RWPE2 (cell line): ENCODE data around the gene STAT1.

Experiments used
- ATAC-seq: fragments of 200-7000 bp; cut with Tn5 transposase; 3 replicates; pipeline ENCODE4 v1.9.1; 2021; ENCODE audit warnings: low read depth
- DNase-seq: peaks from one replicate; pipeline ENCODE4 v3.0.0-alpha.2; 2020; ENCODE audit warnings: low spot score
- H3K27ac ChIP-seq: fragments of 450-650 bp; 2 replicates; pipeline ENCODE4 v1.5.1; 2017; ENCODE audit warnings: mild to moderate bottlenecking; ENCODE audit not compliant: poor library complexity, severe bottlenecking
- H3K27me3 ChIP-seq: fragments of 250-450 bp; sonication (Bioruptor Pico); 2 replicates; pipeline ENCODE4 v1.5.1; 2021; ENCODE audit warnings: mild to moderate bottlenecking, moderate library complexity; ENCODE audit not compliant: insufficient read depth, poor library complexity, severe bottlenecking
- H3K36me3 ChIP-seq: fragments of 250-450 bp; sonication (Bioruptor Pico); 2 replicates; pipeline ENCODE4 v1.5.1; 2020; ENCODE audit warnings: low read depth, mild to moderate bottlenecking, moderate library complexity
- H3K4me1 ChIP-seq: fragments of 250-450 bp; sonication (Bioruptor Pico); 2 replicates; pipeline ENCODE4 v1.5.1; 2021; ENCODE audit warnings: mild to moderate bottlenecking, moderate library complexity; ENCODE audit not compliant: insufficient read depth, poor library complexity, severe bottlenecking
- H3K4me3 ChIP-seq: fragments of 250-450 bp; sonication (Bioruptor Pico); 2 replicates; pipeline ENCODE4 v1.5.1; 2021; ENCODE audit warnings: mild to moderate bottlenecking, moderate library complexity; ENCODE audit not compliant: severe bottlenecking
- H3K9me3 ChIP-seq: fragments of 250-450 bp; sonication (Bioruptor Pico); 2 replicates; pipeline ENCODE4 v1.5.1; 2021; ENCODE audit warnings: mild to moderate bottlenecking, moderate library complexity; ENCODE audit not compliant: severe bottlenecking
- TF ChIP-seq, protein P1 (sequence below): fragments of 450-650 bp; IDR thresholded peaks from one replicate; pipeline ENCODE4 v1.5.1; 2017; ENCODE audit warnings: mild to moderate bottlenecking, moderate library complexity; ENCODE audit not compliant: poor library complexity, severe bottlenecking

The STAT1 gene

DNA sequence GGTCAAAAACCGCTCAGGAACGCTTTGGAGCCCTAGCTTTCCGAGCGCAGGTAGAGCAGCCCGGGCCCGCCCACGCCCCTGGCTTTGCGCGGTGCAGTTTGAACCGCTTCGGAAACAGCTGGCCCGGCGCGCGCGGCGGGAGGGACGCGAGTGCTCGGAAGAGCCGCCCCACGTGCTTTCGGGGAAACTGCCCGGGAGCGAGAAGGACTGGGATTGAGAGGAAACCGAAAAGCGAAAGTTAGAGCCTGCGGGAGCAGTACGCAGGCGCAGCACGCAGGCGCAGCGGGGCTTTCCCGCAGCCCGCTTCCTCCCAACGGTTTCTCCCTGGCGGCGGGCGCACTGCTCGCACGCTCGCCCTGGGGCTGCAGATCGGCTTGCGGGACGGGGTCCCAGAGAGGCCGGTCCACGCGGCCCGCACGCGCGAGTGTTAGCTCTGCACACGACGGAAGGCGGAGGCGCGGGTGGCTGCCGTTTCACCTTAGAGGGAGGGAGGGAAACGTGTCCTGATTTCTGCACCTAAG is 6.3 kb upstream of the STAT1 start:
- H3K9me3 ChIP-seq = no peaks in the 10 kb centered on the region
- H3K27ac ChIP-seq = peak overlapping the region; percentile 91
- H3K4me1 ChIP-seq = peaks cover 10% of the 10 kb centered on the region
- H3K4me3 ChIP-seq = peak overlapping the region; percentile 56
- ATAC-seq = peak; percentile 90
- H3K36me3 ChIP-seq = no peaks in the 10 kb centered on the region
- TF ChIP-seq, protein P1, sequence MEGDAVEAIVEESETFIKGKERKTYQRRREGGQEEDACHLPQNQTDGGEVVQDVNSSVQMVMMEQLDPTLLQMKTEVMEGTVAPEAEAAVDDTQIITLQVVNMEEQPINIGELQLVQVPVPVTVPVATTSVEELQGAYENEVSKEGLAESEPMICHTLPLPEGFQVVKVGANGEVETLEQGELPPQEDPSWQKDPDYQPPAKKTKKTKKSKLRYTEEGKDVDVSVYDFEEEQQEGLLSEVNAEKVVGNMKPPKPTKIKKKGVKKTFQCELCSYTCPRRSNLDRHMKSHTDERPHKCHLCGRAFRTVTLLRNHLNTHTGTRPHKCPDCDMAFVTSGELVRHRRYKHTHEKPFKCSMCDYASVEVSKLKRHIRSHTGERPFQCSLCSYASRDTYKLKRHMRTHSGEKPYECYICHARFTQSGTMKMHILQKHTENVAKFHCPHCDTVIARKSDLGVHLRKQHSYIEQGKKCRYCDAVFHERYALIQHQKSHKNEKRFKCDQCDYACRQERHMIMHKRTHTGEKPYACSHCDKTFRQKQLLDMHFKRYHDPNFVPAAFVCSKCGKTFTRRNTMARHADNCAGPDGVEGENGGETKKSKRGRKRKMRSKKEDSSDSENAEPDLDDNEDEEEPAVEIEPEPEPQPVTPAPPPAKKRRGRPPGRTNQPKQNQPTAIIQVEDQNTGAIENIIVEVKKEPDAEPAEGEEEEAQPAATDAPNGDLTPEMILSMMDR = no peak
- H3K27me3 ChIP-seq = no peaks in the 10 kb centered on the region
- peak; percentile 93 for DNase-seq

- no peak overlapping the region for H3K4me3 ChIP-seq
- peaks cover 15% of the 10 kb centered on the region for H3K4me1 ChIP-seq
- DNase-seq (no peak), ATAC-seq (no peak)
- TF ChIP-seq, protein P1 = no peak
- no peak overlapping the region for H3K27ac ChIP-seq
- no peaks in the 10 kb centered on the region for H3K9me3 ChIP-seq
- H3K27me3 ChIP-seq = no peaks in the 10 kb centered on the region
- H3K36me3 ChIP-seq = no peaks in the 10 kb centered on the region
Observed at GRCh38 chr2:191019376-191019775, 5.4 kb upstream of the STAT1 start.

DNA sequence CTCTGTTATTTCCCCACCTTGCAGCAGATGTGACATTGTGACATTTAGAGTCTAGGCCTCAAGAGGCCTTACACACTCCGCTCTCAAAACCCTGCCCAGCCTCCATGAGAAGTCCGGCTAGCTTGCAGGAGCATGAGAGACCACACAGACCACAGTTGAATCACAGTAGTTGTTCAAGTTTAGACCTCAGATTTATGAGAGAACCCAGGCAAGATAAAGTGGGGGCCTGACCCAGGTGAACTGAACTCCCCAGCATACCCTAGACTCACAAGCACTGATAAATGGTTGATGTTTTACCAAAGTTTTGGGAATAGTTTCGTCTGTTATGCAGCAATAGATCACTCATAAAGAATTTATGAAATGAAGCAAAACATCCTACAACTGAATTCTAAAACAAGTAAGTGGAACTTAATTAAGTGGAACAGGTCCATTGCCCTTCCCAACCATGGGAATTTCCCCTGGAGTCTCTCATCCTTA is 4.7 kb upstream of the STAT1 start:
- Histone ChIP-seq H3K4me1 (peaks cover 15% of the 10 kb centered on the region), H3K27ac (no peak overlapping the region), H3K9me3 (no peaks in the 10 kb centered on the region), H3K4me3 (no peak overlapping the region), H3K36me3 (no peaks in the 10 kb centered on the region), H3K27me3 (no peaks in the 10 kb centered on the region)
- DNase-seq (no peak), ATAC-seq (no peak)
- TF ChIP-seq, protein P1 = no peak

- Histone ChIP-seq H3K4me3 (no peak overlapping the region), H3K9me3 (no peaks in the 10 kb centered on the region)
- no peak for ATAC-seq
Observed at GRCh38 chr2:191018048-191018447, 4.1 kb upstream of the STAT1 start.

GRCh38 chr2:191015831-191016230 is 1.9 kb upstream of the STAT1 start:
- TF ChIP-seq, protein P1 = no peak
- DNase-seq = no peak
- Histone ChIP-seq H3K27ac (no peak overlapping the region), H3K36me3 (peaks cover 14% of the 10 kb centered on the region; the same call in 1 of the 2 replicates), H3K27me3 (no peaks in the 10 kb centered on the region), H3K4me3 (no peak overlapping the region), H3K4me1 (peaks cover 18% of the 10 kb centered on the region), H3K9me3 (no peaks in the 10 kb centered on the region)
- no peak for ATAC-seq

More at GRCh38 chr2:191018048-191018447, 4.1 kb upstream of the STAT1 start:
- TF ChIP-seq, protein P1 = no peak
- H3K27me3 ChIP-seq = no peaks in the 10 kb centered on the region
- no peak overlapping the region for H3K27ac ChIP-seq
- peaks cover 1% of the 10 kb centered on the region; the same call in 1 of the 2 replicates for H3K36me3 ChIP-seq
- no peak for DNase-seq
- H3K4me1 ChIP-seq = peaks cover 15% of the 10 kb centered on the region
